DOHH2 (cell line): ENCODE results near the gene AMBRA1.

Experiments used
- H3F3A ChIP-seq: fragments of 200-600 bp; sonication (generic), shearing (Covaris generic); 2 replicates; pipeline ENCODE4 v1.6.0; 2016; ENCODE audit warnings: antibody characterized with exemption, mild to moderate bottlenecking; ENCODE audit not compliant: control insufficient read depth, insufficient read depth
- H3K27ac ChIP-seq: fragments of 200-600 bp; sonication (generic); 2 replicates; pipeline ENCODE4 v1.5.1; 2014; ENCODE audit warnings: low read depth, mild to moderate bottlenecking, low read length, moderate library complexity
- H3K27me3 ChIP-seq: fragments of 200-600 bp; sonication (generic); 2 replicates; pipeline ENCODE4 v1.6.1; 2014; ENCODE audit warnings: mild to moderate bottlenecking, low read length, mixed read lengths; ENCODE audit not compliant: control insufficient read depth
- H3K36me3 ChIP-seq: fragments of 200-600 bp; sonication (generic); 2 replicates; pipeline ENCODE4 v1.6.1; 2014; ENCODE audit warnings: mild to moderate bottlenecking, low read length, moderate library complexity, mixed read lengths; ENCODE audit not compliant: control insufficient read depth
- H3K4me1 ChIP-seq: fragments of 200-600 bp; sonication (generic); 2 replicates; pipeline ENCODE4 v1.6.1; 2014; ENCODE audit warnings: mild to moderate bottlenecking, low read length, mixed read lengths; ENCODE audit not compliant: control insufficient read depth
- H3K4me2 ChIP-seq: fragments of 200-600 bp; sonication (generic); 2 replicates; pipeline ENCODE4 v1.6.0; 2014; ENCODE audit warnings: mild to moderate bottlenecking, low read length, moderate library complexity
- H3K4me3 ChIP-seq: fragments of 200-600 bp; sonication (generic); 2 replicates; pipeline ENCODE4 v1.5.1; 2014; ENCODE audit warnings: mild to moderate bottlenecking, low read length, mixed read lengths
- H3K79me2 ChIP-seq: fragments of 200-600 bp; sonication (generic); 2 replicates; pipeline ENCODE4 v1.6.1; 2014; ENCODE audit warnings: mild to moderate bottlenecking, low read length, mixed read lengths; ENCODE audit not compliant: control insufficient read depth
- H3K9me2 ChIP-seq: fragments of 200-600 bp; sonication (generic); replicated peaks from 2 replicates; pipeline ENCODE4 v1.6.1; 2014; ENCODE audit warnings: mild to moderate bottlenecking, low read length, mixed read lengths; ENCODE audit not compliant: control insufficient read depth
- H3K9me3 ChIP-seq: fragments of 200-600 bp; sonication (generic); 2 replicates; pipeline ENCODE4 v1.6.1; 2014; ENCODE audit warnings: antibody characterized with exemption, low read length, mixed read lengths; ENCODE audit not compliant: control insufficient read depth, insufficient read depth
- H4K20me1 ChIP-seq: fragments of 200-600 bp; sonication (generic); 2 replicates; pipeline ENCODE4 v1.6.0; 2014; ENCODE audit warnings: low read depth, mild to moderate bottlenecking, antibody characterized with exemption, low read length, moderate library complexity; ENCODE audit not compliant: control insufficient read depth, insufficient read depth
- CTCF ChIP-seq: fragments of 200-600 bp; sonication (generic); IDR thresholded peaks from one replicate; pipeline ENCODE4 v1.5.1; 2014; ENCODE audit warnings: antibody characterized with exemption, mild to moderate bottlenecking, low read depth, low read length; ENCODE audit not compliant: poor library complexity, severe bottlenecking
- EZH2phosphoT487 ChIP-seq: fragments of 200-600 bp; sonication (generic); IDR thresholded peaks from 2 replicates; pipeline ENCODE4 v1.6.1; 2017; ENCODE audit warnings: borderline replicate concordance, mild to moderate bottlenecking, antibody characterized with exemption, low read length, moderate library complexity, mixed read lengths

The AMBRA1 gene

GRCh38 chr11:46377290-46377689, 216.5 kb downstream of the AMBRA1 start:
- H4K20me1 ChIP-seq, result no peaks in the 10 kb centered on the region; the same call in 1 of the 2 replicates
- no peak for TF ChIP-seq EZH2phosphoT487
- no peak for TF ChIP-seq CTCF
- H3K27ac ChIP-seq, result no peak overlapping the region
- H3K27me3 ChIP-seq, result peaks cover 17% of the 10 kb centered on the region
- H3K36me3 ChIP-seq, result peaks cover 22% of the 10 kb centered on the region; the same call in 1 of the 2 replicates
- H3F3A ChIP-seq, result no peaks in the 10 kb centered on the region
- H3K9me3 ChIP-seq, result no peaks in the 10 kb centered on the region
- H3K9me2 ChIP-seq, result no peaks in the 10 kb centered on the region
- no peak overlapping the region for H3K4me3 ChIP-seq
- H3K4me1 ChIP-seq, result peaks cover 18% of the 10 kb centered on the region
- H3K79me2 ChIP-seq, result no peaks in the 10 kb centered on the region
- H3K4me2 ChIP-seq, result no peak overlapping the region

- no peak overlapping the region for H3K27ac ChIP-seq
- no peaks in the 10 kb centered on the region for H3K9me2 ChIP-seq
- peaks cover 11% of the 10 kb centered on the region for H3K4me1 ChIP-seq
- H3K4me3 ChIP-seq, result no peak overlapping the region
- TF ChIP-seq CTCF, result no peak
- TF ChIP-seq EZH2phosphoT487, result no peak
- H3K79me2 ChIP-seq, result no peaks in the 10 kb centered on the region
- H3F3A ChIP-seq, result no peaks in the 10 kb centered on the region
- peaks cover 22% of the 10 kb centered on the region; the same call in 1 of the 2 replicates for H3K36me3 ChIP-seq
- no peak overlapping the region for H3K4me2 ChIP-seq
- no peaks in the 10 kb centered on the region for H3K9me3 ChIP-seq
- H4K20me1 ChIP-seq, result no peaks in the 10 kb centered on the region; the same call in 1 of the 2 replicates
- peaks cover 10% of the 10 kb centered on the region for H3K27me3 ChIP-seq
Measured at GRCh38 chr11:46376258-46377050, 217.4 kb downstream of the AMBRA1 start.

- Histone ChIP-seq H4K20me1 (no peaks in the 10 kb centered on the region; the same call in 1 of the 2 replicates), H3K4me1 (peaks cover 4% of the 10 kb centered on the region), H3F3A (no peaks in the 10 kb centered on the region), H3K27ac (no peak overlapping the region), H3K4me2 (no peak overlapping the region), H3K27me3 (peaks cover 3% of the 10 kb centered on the region), H3K4me3 (no peak overlapping the region), H3K36me3 (peaks cover 22% of the 10 kb centered on the region; the same call in 1 of the 2 replicates), H3K9me2 (no peaks in the 10 kb centered on the region), H3K9me3 (no peaks in the 10 kb centered on the region), H3K79me2 (no peaks in the 10 kb centered on the region)
- TF ChIP-seq CTCF, result no peak
- no peak for TF ChIP-seq EZH2phosphoT487
Measured at GRCh38 chr11:46375392-46376101, 218.3 kb downstream of the AMBRA1 start.
